Renal cortical epithelial cell (primary cell): ENCODE results near the gene KLC3. TPM values are rescaled to one million over a fixed set of nuclear protein-coding genes. Genes with fewer than 3 reads are reported as not detected.

Source experiments
- DNase-seq: peaks from one replicate; pipeline ENCODE4 v3.0.0-alpha.2; 2011; ENCODE audit warnings: low read depth
- total RNA-seq: library from RNA; depleted of rRNA; stranded (reverse); fragments of >200 nt; gene quantifications from 2 replicates; pipeline ENCODE4 v1.2.3, GENCODE V29; 2014

KLC3 gene
- total RNA-seq, 1 donor from 2014 or later: 1.3 TPM

- peak; percentile 91 for DNase-seq
These were observed 30.1 kb downstream of the KLC3 start, which contains the start of gene ERCC2 for GRCh38 chr19:45370410-45371204. Gene ERCC2, minus strand, starts transcription at chr19:45370573. Its CDS starts 33 bp downstream, at chr19:45370540.

DNA sequence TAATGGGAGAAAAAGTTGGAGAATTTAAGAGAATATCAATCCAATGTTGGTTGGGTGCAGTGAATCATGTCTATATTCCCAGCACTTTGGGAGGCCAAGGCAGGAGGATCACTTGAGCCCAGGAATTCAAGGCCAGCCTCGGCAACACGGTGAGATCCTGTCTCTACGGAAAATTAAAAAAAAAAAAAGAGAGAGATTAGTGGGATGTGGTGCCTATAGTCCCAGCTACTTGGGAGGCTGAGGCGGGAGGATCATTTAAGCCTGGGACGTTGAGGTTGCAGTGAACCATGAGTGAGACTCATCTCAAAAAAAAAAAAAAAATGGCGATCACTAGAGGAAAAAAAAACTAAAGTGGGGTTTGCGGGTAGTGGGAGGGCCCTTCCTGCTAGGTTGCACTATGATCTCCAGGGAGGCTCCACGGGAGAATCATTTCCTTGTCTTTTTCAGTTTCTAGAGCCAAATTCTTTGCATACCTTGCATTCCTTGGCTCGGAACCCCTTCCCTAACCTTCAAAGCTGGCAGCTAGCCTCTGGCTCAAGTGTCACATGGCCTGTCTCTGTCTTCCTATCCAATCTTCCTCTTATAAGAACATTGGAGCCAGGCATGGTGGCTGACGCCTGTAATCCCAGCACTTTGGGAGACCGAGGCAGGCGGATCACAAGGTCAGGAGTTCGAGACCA is 35.6 kb downstream of the KLC3 start:
- DNase-seq: peak; percentile 93

DNA sequence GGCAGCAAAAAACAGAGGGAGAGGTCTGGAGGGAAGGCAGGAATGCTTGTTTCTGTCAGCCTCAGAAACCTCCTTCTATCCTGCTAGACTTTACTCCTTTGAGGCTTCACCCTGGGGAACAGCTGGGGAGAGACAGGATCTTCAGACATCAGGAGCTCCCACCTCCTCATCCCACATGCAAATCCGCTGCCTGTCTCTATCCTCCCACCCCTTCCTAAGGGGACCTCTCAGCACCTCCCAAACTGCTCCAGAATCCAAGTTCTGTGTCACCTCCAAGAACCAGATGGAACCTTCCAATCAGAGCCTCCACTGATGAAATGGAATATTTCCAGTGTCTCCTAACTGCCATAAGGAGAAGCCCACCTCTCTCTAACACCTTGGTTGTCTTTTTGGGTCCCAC is 39.6 kb downstream of the KLC3 start:
- no peak for DNase-seq

- DNase-seq: no peak
These were observed 41.9 kb downstream of the KLC3 start for GRCh38 chr19:45382426-45382825.

DNA sequence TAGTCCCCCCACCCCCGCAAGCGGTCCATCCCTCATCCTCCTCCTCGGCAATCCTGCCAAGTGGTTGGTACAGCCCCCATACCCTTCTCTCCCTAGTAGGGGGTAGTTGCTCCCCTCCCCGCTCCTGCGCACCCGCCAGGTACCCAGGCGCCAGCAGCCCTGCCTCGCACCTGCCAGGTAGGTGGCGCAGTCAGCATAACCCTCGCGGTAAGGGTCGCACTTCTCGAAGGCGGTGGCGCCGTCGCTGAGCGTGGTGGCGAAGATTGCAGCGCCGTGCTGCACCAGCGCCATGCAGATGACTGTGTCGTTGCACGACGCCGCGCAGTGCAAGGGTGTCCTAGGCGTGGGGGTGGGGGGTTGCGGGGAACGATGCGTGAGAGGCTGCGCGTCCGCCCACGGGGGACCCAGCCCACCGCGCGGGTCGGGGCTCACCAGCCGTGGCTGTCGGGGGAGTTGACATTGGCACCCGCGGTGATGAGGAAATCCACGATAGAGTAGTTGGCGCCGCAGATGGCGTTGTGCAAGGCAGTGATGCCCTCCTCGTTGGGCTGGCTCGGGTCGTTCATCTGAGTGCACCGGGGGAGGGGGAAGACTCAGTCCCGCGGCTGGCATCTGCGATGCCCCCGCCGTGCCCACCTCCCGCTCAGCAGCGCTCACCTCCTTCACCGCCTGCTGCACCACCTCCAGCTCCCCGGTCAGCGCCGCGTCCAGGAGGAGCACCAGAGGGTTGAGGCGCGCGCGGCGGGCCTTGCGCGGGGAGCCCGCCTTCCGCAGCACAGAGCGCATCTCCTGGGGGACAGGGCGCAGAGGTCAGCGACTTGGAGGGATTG is 45.1 kb downstream of the KLC3 start:
- no peak for DNase-seq

DNA sequence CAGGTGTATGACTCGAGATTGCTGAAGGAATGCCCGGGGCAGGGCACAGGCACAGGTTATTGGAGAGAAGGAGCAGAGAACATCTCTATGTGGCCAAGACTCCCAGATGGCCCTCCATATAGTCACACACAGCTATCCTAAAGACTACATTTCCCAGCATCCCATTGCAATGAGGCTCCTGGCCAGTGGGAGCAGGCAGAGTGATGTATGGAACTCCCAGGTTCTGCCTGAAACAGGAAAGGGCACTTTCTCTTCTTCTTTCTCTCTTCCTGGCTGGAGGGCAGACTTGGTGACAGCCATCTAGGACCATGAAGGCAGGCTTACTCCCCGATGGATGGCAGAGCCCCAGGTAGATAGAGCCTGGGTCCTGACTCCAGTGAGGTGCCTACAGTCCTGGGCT is 50.8 kb downstream of the KLC3 start:
- DNase-seq: no peak

- no peak for DNase-seq
These were observed 51.5 kb downstream of the KLC3 start for GRCh38 chr19:45391871-45392665.

- no peak for DNase-seq
These were observed 55.5 kb downstream of the KLC3 start for GRCh38 chr19:45395821-45396617.

DNA sequence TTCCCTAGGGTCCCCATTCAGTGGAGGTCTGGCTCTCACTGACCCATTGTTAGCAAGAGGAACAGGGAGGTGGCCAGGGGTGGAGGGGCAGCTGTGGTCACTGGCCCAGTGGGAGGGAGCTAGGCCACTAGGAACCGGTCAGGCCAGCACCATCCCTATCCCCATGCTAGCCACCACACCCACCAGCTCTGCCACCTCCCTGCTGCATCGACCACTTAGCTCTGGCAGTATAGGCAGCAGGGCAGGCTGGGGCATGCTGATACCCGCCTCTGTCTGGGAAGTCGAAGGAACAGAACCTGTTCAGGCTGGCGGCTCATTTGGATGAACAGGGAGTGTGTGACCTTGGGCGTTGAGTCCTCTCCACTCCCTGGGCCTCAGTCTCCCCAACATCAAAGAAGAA is 59.6 kb downstream of the KLC3 start:
- no peak for DNase-seq

Other genes starting within 250 kb of the KLC3 start
- gene PPP1R37, start 247.6 kb upstream of the KLC3 start, total RNA-seq: 35.6 and 37.1 TPM in 2 replicates
- gene NKPD1, start 179.8 kb upstream of the KLC3 start, total RNA-seq: 0.10 TPM in 1 of 2 replicates, not detected in the other
- 20.1 and 22.4 TPM in 2 replicates for gene TRAPPC6A, start 162.5 kb upstream of the KLC3 start, total RNA-seq
- 4.5 and 7.4 TPM in 2 replicates for gene BLOC1S3, start 162.0 kb upstream of the KLC3 start, total RNA-seq
- gene EXOC3L2, start 95.3 kb upstream of the KLC3 start, total RNA-seq: not detected in 2 replicates
- gene MARK4, start 89.5 kb upstream of the KLC3 start, total RNA-seq: 5.0 and 27.2 TPM in 2 replicates
- gene CKM, start 17.9 kb upstream of the KLC3 start, total RNA-seq: not detected in 2 replicates
- 15.1 and 22.0 TPM in 2 replicates for gene ERCC2, start 29.8 kb downstream of the KLC3 start, total RNA-seq
- gene PPP1R13L, start 64.3 kb downstream of the KLC3 start, total RNA-seq: 10.9 and 32.8 TPM in 2 replicates
- 10.7 and 11.8 TPM in 2 replicates for gene POLR1G, start 65.9 kb downstream of the KLC3 start, total RNA-seq
- gene ERCC1, start 83.2 kb downstream of the KLC3 start, total RNA-seq: 41.9 and 54.7 TPM in 2 replicates
- 1.4 and 18.3 TPM in 2 replicates for gene FOSB, start 127.2 kb downstream of the KLC3 start, total RNA-seq
- 5.8 and 20.0 TPM in 2 replicates for gene RTN2, start 156.3 kb downstream of the KLC3 start, total RNA-seq
- gene PPM1N, start 157.7 kb downstream of the KLC3 start, total RNA-seq: 0.75 and 1.0 TPM in 2 replicates
- gene VASP, start 166.7 kb downstream of the KLC3 start, total RNA-seq: 66.0 and 224 TPM in 2 replicates
- 8.7 and 14.5 TPM in 2 replicates for gene OPA3, start 244.1 kb downstream of the KLC3 start, total RNA-seq